Measurements from ENCODE around the gene MOK.

Gene MOK

GRCh38 chr14:102196039-102196901 is 108.7 kb downstream of the MOK start:
- DNase-seq (ENCODE audit: low read depth, low spot score) = no peak
- ChIA-PET CTCF (interaction anchor here (0.7 to 2.7 kb wide), 6 partner anchors 10 to 118 kb away, joined by 3 to 8 read pairs (median 4); no protein-coding TSS in a partner anchor), POLR2A (interaction anchor here (1.4 kb wide), 1 partner anchor 9 kb away, joined by 4 read pairs; no protein-coding TSS in a partner anchor)
- no peak overlapping the region for H3K4me3 ChIP-seq (ENCODE audit: low read depth, low read length)
- TF ChIP-seq CTCF (IDR thresholded peaks at IDR 0.05; ENCODE audit: insufficient read depth, low read length, missing control alignments) = no peak

- no peak overlapping the region for H3K4me3 ChIP-seq (ENCODE audit: low read depth, low read length)
- no peak for TF ChIP-seq CTCF (IDR thresholded peaks at IDR 0.05; ENCODE audit: insufficient read depth, low read length, missing control alignments)
- CTCF ChIA-PET = interaction anchor here (1.0 to 2.3 kb wide), 3 partner anchors 9 to 14 kb away, joined by 3 to 8 read pairs (median 4); no protein-coding TSS in a partner anchor
- no peak for DNase-seq (ENCODE audit: low read depth, low spot score)
- POLR2A ChIA-PET = no interaction called here
These were observed 109.5 kb downstream of the MOK start for GRCh38 chr14:102195446-102195845.

GRCh38 chr14:102194856-102195255 is 110.1 kb downstream of the MOK start:
- no peak overlapping the region for H3K4me3 ChIP-seq (ENCODE audit: low read depth, low read length)
- DNase-seq (ENCODE audit: low read depth, low spot score) = no peak
- TF ChIP-seq CTCF (IDR thresholded peaks at IDR 0.05; ENCODE audit: insufficient read depth, low read length, missing control alignments) = no peak
- CTCF ChIA-PET = interaction anchor here (1.0 to 2.3 kb wide), 2 partner anchors 11 to 13 kb away, joined by 3 to 8 read pairs; no protein-coding TSS in a partner anchor
- POLR2A ChIA-PET = no interaction called here

- POLR2A ChIA-PET = no interaction called here
- DNase-seq (ENCODE audit: low read depth, low spot score) = no peak
- CTCF ChIA-PET = no interaction called here
- no peak for TF ChIP-seq CTCF (IDR thresholded peaks at IDR 0.05; ENCODE audit: insufficient read depth, low read length, missing control alignments)
- no peak overlapping the region for H3K4me3 ChIP-seq (ENCODE audit: low read depth, low read length)
These were observed 112.0 kb downstream of the MOK start for GRCh38 chr14:102192840-102193502.

GRCh38 chr14:102189874-102190273 is 115.1 kb downstream of the MOK start:
- ChIA-PET POLR2A (no interaction called here), CTCF (interaction anchor here (1.1 kb wide), 1 partner anchor 124 kb away, joined by 3 read pairs; no protein-coding TSS in a partner anchor)

More at GRCh38 chr14:102189874-102190273, 115.1 kb downstream of the MOK start:
- DNase-seq (ENCODE audit: low read depth, low spot score) = no peak
- no peak overlapping the region for H3K4me3 ChIP-seq (ENCODE audit: low read depth, low read length)
- no peak for TF ChIP-seq CTCF (IDR thresholded peaks at IDR 0.05; ENCODE audit: insufficient read depth, low read length, missing control alignments)

Measured in AG04449 (cell line).